ENCODE data around the gene UBL3.
A peak's percentile ranks its signal among the peaks of the same experiment; 100 is the strongest.

UBL3 gene

DNA sequence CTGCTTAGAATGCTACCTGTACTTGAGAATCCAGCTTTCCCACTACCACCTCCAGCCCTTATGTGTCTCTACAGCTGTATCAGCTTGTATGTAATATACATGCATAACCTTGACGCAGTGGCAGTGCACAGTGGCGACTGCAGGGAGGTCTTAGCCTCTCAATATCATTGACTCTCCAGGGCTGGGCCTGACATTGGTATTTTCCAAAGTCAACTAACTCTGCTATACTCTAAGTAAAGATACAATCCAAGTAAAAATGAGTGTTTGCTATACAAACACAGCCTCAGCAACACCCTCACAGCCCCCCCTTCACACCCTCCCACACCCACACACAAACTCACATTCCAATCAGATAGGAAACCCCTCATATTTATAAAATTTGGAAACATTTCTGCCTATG is 6.7 kb upstream of the UBL3 start (continued):
- TF ChIP-seq, protein P1, sequence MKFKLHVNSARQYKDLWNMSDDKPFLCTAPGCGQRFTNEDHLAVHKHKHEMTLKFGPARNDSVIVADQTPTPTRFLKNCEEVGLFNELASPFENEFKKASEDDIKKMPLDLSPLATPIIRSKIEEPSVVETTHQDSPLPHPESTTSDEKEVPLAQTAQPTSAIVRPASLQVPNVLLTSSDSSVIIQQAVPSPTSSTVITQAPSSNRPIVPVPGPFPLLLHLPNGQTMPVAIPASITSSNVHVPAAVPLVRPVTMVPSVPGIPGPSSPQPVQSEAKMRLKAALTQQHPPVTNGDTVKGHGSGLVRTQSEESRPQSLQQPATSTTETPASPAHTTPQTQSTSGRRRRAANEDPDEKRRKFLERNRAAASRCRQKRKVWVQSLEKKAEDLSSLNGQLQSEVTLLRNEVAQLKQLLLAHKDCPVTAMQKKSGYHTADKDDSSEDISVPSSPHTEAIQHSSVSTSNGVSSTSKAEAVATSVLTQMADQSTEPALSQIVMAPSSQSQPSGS (tag by site-specific recombination; IDR thresholded peaks at IDR 0.05; ENCODE audit: low read depth): no peak
- TF ChIP-seq ZNF830 (tag by site-specific recombination; IDR thresholded peaks at IDR 0.05; ENCODE audit: low read depth) (no peak), ZNF341 (tag by site-specific recombination; IDR thresholded peaks at IDR 0.05; ENCODE audit: low read depth) (no peak), TRIM28 (IDR thresholded peaks at IDR 0.05; ENCODE audit: borderline replicate concordance, low read length) (no peak), ZNF133 (tag by site-specific recombination; IDR thresholded peaks at IDR 0.05) (no peak)

GRCh38 chr13:29856426-29856825 is 6.0 kb upstream of the UBL3 start:
- TF ChIP-seq ZNF350 (tag by site-specific recombination; IDR thresholded peaks at IDR 0.05) (no peak), ZNF48 (tag by site-specific recombination; IDR thresholded peaks at IDR 0.05) (no peak), ZNF133 (tag by site-specific recombination; IDR thresholded peaks at IDR 0.05) (no peak), ZNF670 (tag by site-specific recombination; IDR thresholded peaks at IDR 0.05; ENCODE audit: low read depth) (no peak), ZBTB7A (tag by site-specific recombination; IDR thresholded peaks at IDR 0.05; ENCODE audit: low read depth) (no peak), ZNF114 (tag by site-specific recombination; IDR thresholded peaks at IDR 0.05) (no peak), ZSCAN18 (tag by site-specific recombination; IDR thresholded peaks at IDR 0.05) (no peak), SP2 (tag by site-specific recombination; IDR thresholded peaks at IDR 0.05) (no peak)
- TF ChIP-seq, protein P2, sequence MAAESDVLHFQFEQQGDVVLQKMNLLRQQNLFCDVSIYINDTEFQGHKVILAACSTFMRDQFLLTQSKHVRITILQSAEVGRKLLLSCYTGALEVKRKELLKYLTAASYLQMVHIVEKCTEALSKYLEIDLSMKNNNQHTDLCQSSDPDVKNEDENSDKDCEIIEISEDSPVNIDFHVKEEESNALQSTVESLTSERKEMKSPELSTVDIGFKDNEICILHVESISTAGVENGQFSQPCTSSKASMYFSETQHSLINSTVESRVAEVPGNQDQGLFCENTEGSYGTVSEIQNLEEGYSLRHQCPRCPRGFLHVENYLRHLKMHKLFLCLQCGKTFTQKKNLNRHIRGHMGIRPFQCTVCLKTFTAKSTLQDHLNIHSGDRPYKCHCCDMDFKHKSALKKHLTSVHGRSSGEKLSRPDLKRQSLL (tag by site-specific recombination; IDR thresholded peaks at IDR 0.05): no peak

GRCh38 chr13:29855784-29856183 is 5.4 kb upstream of the UBL3 start:
- CTCF ChIA-PET: no interaction called here

More at GRCh38 chr13:29856426-29856825, 6.0 kb upstream of the UBL3 start:
- Histone ChIP-seq H3K4me3 (ENCODE audit: low read depth, low read length) (no peak overlapping the region), H3K36me3 (ENCODE audit: control insufficient read depth in 2 of 2, insufficient read depth in 1 of 2, low read length in 2 of 2) (no peaks in the 10 kb centered on the region), H3K9me3 (ENCODE audit: control insufficient read depth, insufficient read depth, low read depth, low read length) (no peaks in the 10 kb centered on the region), H3K4me1 (ENCODE audit: control insufficient read depth, insufficient read depth, low read length) (no peaks in the 10 kb centered on the region), H3K27ac (ENCODE audit: extremely low read depth, low read depth, low read length) (no peak overlapping the region)
- ChIA-PET POLR2A (no interaction called here), CTCF (interaction anchor here (0.7 kb wide), 2 partner anchors 151 to 360 kb away, joined by 3 to 5 read pairs; no protein-coding TSS in a partner anchor)

GRCh38 chr13:29855009-29855408 is 4.6 kb upstream of the UBL3 start:
- CTCF ChIA-PET: no interaction called here
- H3K36me3 ChIP-seq (ENCODE audit: control insufficient read depth in 2 of 2, insufficient read depth in 1 of 2, low read length in 2 of 2): no peaks in the 10 kb centered on the region
- POLR2A ChIA-PET: no interaction called here
- H3K4me3 ChIP-seq (ENCODE audit: low read depth, low read length): no peak overlapping the region
- no peaks in the 10 kb centered on the region for H3K4me1 ChIP-seq (ENCODE audit: control insufficient read depth, insufficient read depth, low read length)
- no peak overlapping the region for H3K27ac ChIP-seq (ENCODE audit: extremely low read depth, low read depth, low read length)
- H3K9me3 ChIP-seq (ENCODE audit: control insufficient read depth, insufficient read depth, low read depth, low read length): no peaks in the 10 kb centered on the region
- TF ChIP-seq GLI4 (tag by site-specific recombination; IDR thresholded peaks at IDR 0.05) (no peak), ZSCAN18 (tag by site-specific recombination; IDR thresholded peaks at IDR 0.05) (no peak), ZNF16 (tag by site-specific recombination; IDR thresholded peaks at IDR 0.05; ENCODE audit: low read depth) (no peak), ZNF530 (tag by site-specific recombination; IDR thresholded peaks at IDR 0.05; ENCODE audit: low read depth) (no peak), ZNF416 (tag by site-specific recombination; IDR thresholded peaks at IDR 0.05) (no peak), ZNF350 (tag by site-specific recombination; IDR thresholded peaks at IDR 0.05) (no peak), ZNF426 (tag by site-specific recombination; IDR thresholded peaks at IDR 0.05) (no peak)
- TF ChIP-seq, protein P3, sequence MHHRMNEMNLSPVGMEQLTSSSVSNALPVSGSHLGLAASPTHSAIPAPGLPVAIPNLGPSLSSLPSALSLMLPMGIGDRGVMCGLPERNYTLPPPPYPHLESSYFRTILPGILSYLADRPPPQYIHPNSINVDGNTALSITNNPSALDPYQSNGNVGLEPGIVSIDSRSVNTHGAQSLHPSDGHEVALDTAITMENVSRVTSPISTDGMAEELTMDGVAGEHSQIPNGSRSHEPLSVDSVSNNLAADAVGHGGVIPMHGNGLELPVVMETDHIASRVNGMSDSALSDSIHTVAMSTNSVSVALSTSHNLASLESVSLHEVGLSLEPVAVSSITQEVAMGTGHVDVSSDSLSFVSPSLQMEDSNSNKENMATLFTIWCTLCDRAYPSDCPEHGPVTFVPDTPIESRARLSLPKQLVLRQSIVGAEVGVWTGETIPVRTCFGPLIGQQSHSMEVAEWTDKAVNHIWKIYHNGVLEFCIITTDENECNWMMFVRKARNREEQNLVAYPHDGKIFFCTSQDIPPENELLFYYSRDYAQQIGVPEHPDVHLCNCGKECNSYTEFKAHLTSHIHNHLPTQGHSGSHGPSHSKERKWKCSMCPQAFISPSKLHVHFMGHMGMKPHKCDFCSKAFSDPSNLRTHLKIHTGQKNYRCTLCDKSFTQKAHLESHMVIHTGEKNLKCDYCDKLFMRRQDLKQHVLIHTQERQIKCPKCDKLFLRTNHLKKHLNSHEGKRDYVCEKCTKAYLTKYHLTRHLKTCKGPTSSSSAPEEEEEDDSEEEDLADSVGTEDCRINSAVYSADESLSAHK (tag by site-specific recombination; IDR thresholded peaks at IDR 0.05): no peak
- TF ChIP-seq, protein P4, sequence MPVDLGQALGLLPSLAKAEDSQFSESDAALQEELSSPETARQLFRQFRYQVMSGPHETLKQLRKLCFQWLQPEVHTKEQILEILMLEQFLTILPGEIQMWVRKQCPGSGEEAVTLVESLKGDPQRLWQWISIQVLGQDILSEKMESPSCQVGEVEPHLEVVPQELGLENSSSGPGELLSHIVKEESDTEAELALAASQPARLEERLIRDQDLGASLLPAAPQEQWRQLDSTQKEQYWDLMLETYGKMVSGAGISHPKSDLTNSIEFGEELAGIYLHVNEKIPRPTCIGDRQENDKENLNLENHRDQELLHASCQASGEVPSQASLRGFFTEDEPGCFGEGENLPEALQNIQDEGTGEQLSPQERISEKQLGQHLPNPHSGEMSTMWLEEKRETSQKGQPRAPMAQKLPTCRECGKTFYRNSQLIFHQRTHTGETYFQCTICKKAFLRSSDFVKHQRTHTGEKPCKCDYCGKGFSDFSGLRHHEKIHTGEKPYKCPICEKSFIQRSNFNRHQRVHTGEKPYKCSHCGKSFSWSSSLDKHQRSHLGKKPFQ (tag by site-specific recombination; IDR thresholded peaks at IDR 0.05): no peak

More at GRCh38 chr13:29855784-29856183, 5.4 kb upstream of the UBL3 start:
- TF ChIP-seq TRIM28 (IDR thresholded peaks at IDR 0.05; ENCODE audit: borderline replicate concordance, low read length): peak; percentile 63; the same call in 1 of the 2 replicates
- no peak for TF ChIP-seq ZNF596 (tag by site-specific recombination; IDR thresholded peaks at IDR 0.05)
- Histone ChIP-seq H3K27ac (ENCODE audit: extremely low read depth, low read depth, low read length) (no peak overlapping the region), H3K9me3 (ENCODE audit: control insufficient read depth, insufficient read depth, low read depth, low read length) (no peaks in the 10 kb centered on the region), H3K4me3 (ENCODE audit: low read depth, low read length) (no peak overlapping the region), H3K4me1 (ENCODE audit: control insufficient read depth, insufficient read depth, low read length) (no peaks in the 10 kb centered on the region), H3K36me3 (ENCODE audit: control insufficient read depth in 2 of 2, insufficient read depth in 1 of 2, low read length in 2 of 2) (no peaks in the 10 kb centered on the region)
- POLR2A ChIA-PET: no interaction called here
